ENCODE measurements around the gene RPRD1B. TPM values are rescaled to one million over a fixed set of nuclear protein-coding genes. Genes with fewer than 3 reads are reported as not detected.

Gene RPRD1B
- total RNA-seq, 1 donor from 2014 or later: 37.7 TPM

GRCh38 chr20:38046572-38046971 lies 13.0 kb downstream of the RPRD1B start:
- Histone ChIP-seq H2AFZ (replicated peaks) (no peak overlapping the region), H4K20me1 (ENCODE audit: low read depth) (peaks cover 43% of the 10 kb centered on the region), H3K4me3 (no peak overlapping the region), H3F3A (ENCODE audit: low read depth) (no peaks in the 10 kb centered on the region), H3K79me2 (ENCODE audit: low read depth) (peaks cover 75% of the 10 kb centered on the region), H3K4me2 (no peak overlapping the region), H3K36me3 (no peaks in the 10 kb centered on the region), H3K27me3 (no peaks in the 10 kb centered on the region), H3K4me1 (peaks cover 3% of the 10 kb centered on the region), H3K9me3 (ENCODE audit: low read depth) (no peaks in the 10 kb centered on the region), H3K27ac (no peak overlapping the region), H3K9ac (no peak overlapping the region)
- Mint-ChIP-seq H3K4me1 (peaks cover 2% of the 10 kb centered on the region), H3K36me3 (peaks cover 20% of the 10 kb centered on the region), H3K9me3 (no peaks in the 10 kb centered on the region), H3K4me3 (no peak overlapping the region), H3K27ac (peak overlapping the region; percentile 15), H3K27me3 (ENCODE audit: insufficient read depth, low read depth) (no peaks in the 10 kb centered on the region)
- TF ChIP-seq EZH2 (IDR thresholded peaks at IDR 0.05) (no peak), EZH2phosphoT487 (IDR thresholded peaks at IDR 0.05) (no peak)
- TF ChIP-seq, protein P1, sequence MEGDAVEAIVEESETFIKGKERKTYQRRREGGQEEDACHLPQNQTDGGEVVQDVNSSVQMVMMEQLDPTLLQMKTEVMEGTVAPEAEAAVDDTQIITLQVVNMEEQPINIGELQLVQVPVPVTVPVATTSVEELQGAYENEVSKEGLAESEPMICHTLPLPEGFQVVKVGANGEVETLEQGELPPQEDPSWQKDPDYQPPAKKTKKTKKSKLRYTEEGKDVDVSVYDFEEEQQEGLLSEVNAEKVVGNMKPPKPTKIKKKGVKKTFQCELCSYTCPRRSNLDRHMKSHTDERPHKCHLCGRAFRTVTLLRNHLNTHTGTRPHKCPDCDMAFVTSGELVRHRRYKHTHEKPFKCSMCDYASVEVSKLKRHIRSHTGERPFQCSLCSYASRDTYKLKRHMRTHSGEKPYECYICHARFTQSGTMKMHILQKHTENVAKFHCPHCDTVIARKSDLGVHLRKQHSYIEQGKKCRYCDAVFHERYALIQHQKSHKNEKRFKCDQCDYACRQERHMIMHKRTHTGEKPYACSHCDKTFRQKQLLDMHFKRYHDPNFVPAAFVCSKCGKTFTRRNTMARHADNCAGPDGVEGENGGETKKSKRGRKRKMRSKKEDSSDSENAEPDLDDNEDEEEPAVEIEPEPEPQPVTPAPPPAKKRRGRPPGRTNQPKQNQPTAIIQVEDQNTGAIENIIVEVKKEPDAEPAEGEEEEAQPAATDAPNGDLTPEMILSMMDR (IDR thresholded peaks at IDR 0.05): no peak
- no peak for DNase-seq (ENCODE audit: low spot score)

DNA sequence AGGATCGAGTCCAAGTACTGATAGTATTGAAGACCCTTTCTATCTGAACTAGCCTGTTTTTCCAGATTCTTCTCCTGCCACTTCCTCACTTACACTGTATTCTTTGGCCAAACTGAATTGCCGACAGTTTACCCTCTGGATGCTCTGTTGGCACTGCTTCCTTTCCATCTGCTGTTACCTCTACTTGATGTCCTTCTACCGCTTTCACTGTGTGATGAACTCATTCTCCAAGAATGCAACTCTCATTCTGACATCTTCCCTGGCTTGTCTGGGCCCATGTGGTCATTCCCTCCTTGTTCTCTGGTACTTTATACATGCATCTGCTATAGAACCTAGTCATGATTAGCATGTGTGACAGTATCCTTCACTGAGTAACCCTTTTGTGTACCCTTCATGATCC lies 16.3 kb downstream of the RPRD1B start:
- H3K9me3 Mint-ChIP-seq: no peaks in the 10 kb centered on the region
- no peak overlapping the region for H3K27ac Mint-ChIP-seq
- Histone ChIP-seq H3K4me3 (no peak overlapping the region), H3K27ac (no peak overlapping the region), H3K4me2 (no peak overlapping the region), H3K36me3 (no peaks in the 10 kb centered on the region), H3K9me3 (ENCODE audit: low read depth) (no peaks in the 10 kb centered on the region), H3K27me3 (no peaks in the 10 kb centered on the region), H4K20me1 (ENCODE audit: low read depth) (peaks cover 57% of the 10 kb centered on the region), H3K4me1 (peaks cover 15% of the 10 kb centered on the region), H3K9ac (no peak overlapping the region), H3F3A (ENCODE audit: low read depth) (no peaks in the 10 kb centered on the region), H3K79me2 (ENCODE audit: low read depth) (peaks cover 84% of the 10 kb centered on the region), H2AFZ (replicated peaks) (no peak overlapping the region)
- peaks cover 11% of the 10 kb centered on the region for H3K36me3 Mint-ChIP-seq
- peaks cover 8% of the 10 kb centered on the region for H3K4me1 Mint-ChIP-seq
- H3K27me3 Mint-ChIP-seq (ENCODE audit: insufficient read depth, low read depth): no peaks in the 10 kb centered on the region
- TF ChIP-seq, protein P1 (IDR thresholded peaks at IDR 0.05): no peak
- TF ChIP-seq EZH2 (IDR thresholded peaks at IDR 0.05) (no peak), EZH2phosphoT487 (IDR thresholded peaks at IDR 0.05) (no peak)
- no peak for DNase-seq (ENCODE audit: low spot score)
- H3K4me3 Mint-ChIP-seq: no peak overlapping the region

GRCh38 chr20:38050686-38051085 lies 17.1 kb downstream of the RPRD1B start:
- Histone ChIP-seq H3K27ac (no peak overlapping the region), H3K4me2 (no peak overlapping the region), H3K9ac (no peak overlapping the region), H3K79me2 (ENCODE audit: low read depth) (peaks cover 77% of the 10 kb centered on the region), H2AFZ (replicated peaks) (no peak overlapping the region), H3K27me3 (no peaks in the 10 kb centered on the region), H3K9me3 (ENCODE audit: low read depth) (no peaks in the 10 kb centered on the region), H3K36me3 (no peaks in the 10 kb centered on the region), H3K4me1 (peaks cover 15% of the 10 kb centered on the region), H4K20me1 (ENCODE audit: low read depth) (peaks cover 55% of the 10 kb centered on the region), H3K4me3 (no peak overlapping the region), H3F3A (ENCODE audit: low read depth) (peaks cover 9% of the 10 kb centered on the region)
- DNase-seq (ENCODE audit: low spot score): no peak
- H3K36me3 Mint-ChIP-seq: peaks cover 11% of the 10 kb centered on the region
- no peaks in the 10 kb centered on the region for H3K27me3 Mint-ChIP-seq (ENCODE audit: insufficient read depth, low read depth)
- peaks cover 8% of the 10 kb centered on the region for H3K4me1 Mint-ChIP-seq
- no peak overlapping the region for H3K4me3 Mint-ChIP-seq
- H3K9me3 Mint-ChIP-seq: no peaks in the 10 kb centered on the region
- H3K27ac Mint-ChIP-seq: no peak overlapping the region
- no peak for TF ChIP-seq EZH2phosphoT487 (IDR thresholded peaks at IDR 0.05)
- no peak for TF ChIP-seq EZH2 (IDR thresholded peaks at IDR 0.05)
- TF ChIP-seq, protein P1 (IDR thresholded peaks at IDR 0.05): no peak
